A673 (cell line): ENCODE results near the gene ASB18. TPM values are rescaled to one million over a fixed set of nuclear protein-coding genes. Genes with fewer than 3 reads are reported as not detected.

Experiments used
- BruUV-seq: library from RNA; stranded (reverse); fragments of 400-500 nt; replicated peaks from 2 replicates; lab custom pipeline; 2021; lab: Mats Ljungman, UMichigan
- CTCF ChIA-PET: fragments of 300-600 bp; sonication (Branson Sonifier 250); formaldehyde crosslinking; loops from one replicate; lab custom pipeline; 2022; ENCODE audit warnings: antibody characterized with exemption; lab: Charles Lee
- POLR2A ChIA-PET: fragments of 300-600 bp; sonication (Branson Sonifier 250); formaldehyde crosslinking; loops from one replicate; lab custom pipeline; 2022; ENCODE audit warnings: antibody characterized with exemption; ENCODE audit not compliant: low non-redundant PET; lab: Charles Lee
- DNase-seq: peaks from one replicate; pipeline ENCODE4 v3.0.0-alpha.2; 2015; ENCODE audit warnings: low spot score
- H3K27ac ChIP-seq: fragments of 200-600 bp; sonication (generic); 2 replicates; pipeline ENCODE4 v1.5.1; 2016; ENCODE audit warnings: mixed run types, low read depth, mild to moderate bottlenecking, mixed read lengths, antibody characterized with exemption, low read length; ENCODE audit not compliant: poor library complexity, severe bottlenecking
- H3K27me3 ChIP-seq: fragments of 200-600 bp; sonication (generic); replicated peaks from 2 replicates; pipeline ENCODE4 v1.6.1; 2017; ENCODE audit warnings: mixed run types, low read depth, mild to moderate bottlenecking, mixed read lengths, antibody characterized with exemption, low read length; ENCODE audit not compliant: insufficient read depth, poor library complexity
- H3K36me3 ChIP-seq: fragments of 200-600 bp; sonication (generic); 2 replicates; pipeline ENCODE4 v1.6.1; 2016; ENCODE audit warnings: mixed run types, mild to moderate bottlenecking, mixed read lengths, antibody characterized with exemption, low read length; ENCODE audit not compliant: insufficient read depth, poor library complexity, severe bottlenecking
- H3K4me1 ChIP-seq: fragments of 200-600 bp; sonication (generic); 2 replicates; pipeline ENCODE4 v1.6.1; 2017; ENCODE audit warnings: mixed run types, mild to moderate bottlenecking, mixed read lengths, antibody characterized with exemption, low read length; ENCODE audit not compliant: insufficient read depth, poor library complexity, severe bottlenecking
- H3K4me3 ChIP-seq: fragments of 200-600 bp; sonication (generic); 2 replicates; pipeline ENCODE4 v1.5.1; 2016; ENCODE audit warnings: low read depth, mixed run types, mild to moderate bottlenecking, mixed read lengths, low read length; ENCODE audit not compliant: poor library complexity, severe bottlenecking
- H3K9me3 ChIP-seq: fragments of 200-600 bp; sonication (generic); 2 replicates; pipeline ENCODE4 v1.6.1; 2016; ENCODE audit warnings: mixed run types, low read depth, mild to moderate bottlenecking, mixed read lengths, antibody characterized with exemption, low read length; ENCODE audit not compliant: poor library complexity, severe bottlenecking
- EZH2 ChIP-seq: fragments of 200-600 bp; sonication (generic); IDR thresholded peaks from 2 replicates; pipeline ENCODE4 v1.6.1; 2017; ENCODE audit warnings: borderline replicate concordance, low read depth, mild to moderate bottlenecking, mixed read lengths, antibody characterized with exemption, low read length; ENCODE audit not compliant: poor library complexity, severe bottlenecking
- intact Hi-C: fragments of 100-400 bp; cut with micrococcal nuclease; formaldehyde crosslinking; loops from one replicate; pipeline ENCODE4 v1.10.0; 2022; ENCODE audit not compliant: unreplicated experiment
- total RNA-seq: library from RNA; stranded (reverse); gene quantifications from 2 replicates; pipeline ENCODE4 v1.2.3, GENCODE V29; 2021
- TF ChIP-seq, protein P1 (sequence below): fragments of 300-800, 200-600 bp; sonication (generic); conservative IDR thresholded peaks from 2 replicates; pipeline ENCODE4 v1.5.1; 2017; ENCODE audit warnings: low read depth, mild to moderate bottlenecking, antibody characterized with exemption, low read length, moderate library complexity, mixed read lengths

Gene ASB18
- total RNA-seq, 1 experiment from 2014 or later, result not detected

- no peak overlapping the region for H3K27ac ChIP-seq
- POLR2A ChIA-PET, result interaction anchor here (0.6 kb wide), 1 partner anchor 52 kb away, joined by 3 read pairs; no protein-coding TSS in a partner anchor
- H3K27me3 ChIP-seq, result peaks cover 100% of the 10 kb centered on the region
- H3K4me3 ChIP-seq, result no peak overlapping the region
- intact Hi-C loops, result no loop called here
- TF ChIP-seq EZH2, result no peak
- TF ChIP-seq, protein P1, sequence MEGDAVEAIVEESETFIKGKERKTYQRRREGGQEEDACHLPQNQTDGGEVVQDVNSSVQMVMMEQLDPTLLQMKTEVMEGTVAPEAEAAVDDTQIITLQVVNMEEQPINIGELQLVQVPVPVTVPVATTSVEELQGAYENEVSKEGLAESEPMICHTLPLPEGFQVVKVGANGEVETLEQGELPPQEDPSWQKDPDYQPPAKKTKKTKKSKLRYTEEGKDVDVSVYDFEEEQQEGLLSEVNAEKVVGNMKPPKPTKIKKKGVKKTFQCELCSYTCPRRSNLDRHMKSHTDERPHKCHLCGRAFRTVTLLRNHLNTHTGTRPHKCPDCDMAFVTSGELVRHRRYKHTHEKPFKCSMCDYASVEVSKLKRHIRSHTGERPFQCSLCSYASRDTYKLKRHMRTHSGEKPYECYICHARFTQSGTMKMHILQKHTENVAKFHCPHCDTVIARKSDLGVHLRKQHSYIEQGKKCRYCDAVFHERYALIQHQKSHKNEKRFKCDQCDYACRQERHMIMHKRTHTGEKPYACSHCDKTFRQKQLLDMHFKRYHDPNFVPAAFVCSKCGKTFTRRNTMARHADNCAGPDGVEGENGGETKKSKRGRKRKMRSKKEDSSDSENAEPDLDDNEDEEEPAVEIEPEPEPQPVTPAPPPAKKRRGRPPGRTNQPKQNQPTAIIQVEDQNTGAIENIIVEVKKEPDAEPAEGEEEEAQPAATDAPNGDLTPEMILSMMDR, result no peak
- H3K4me1 ChIP-seq, result peaks cover 32% of the 10 kb centered on the region
- no peaks in the 10 kb centered on the region for H3K36me3 ChIP-seq
- peak; percentile 34 for DNase-seq
- CTCF ChIA-PET, result interaction anchor here (1.1 to 2.0 kb wide), 2 partner anchors 9 to 390 kb away, joined by 3 to 5 read pairs; no protein-coding TSS in a partner anchor
- H3K9me3 ChIP-seq, result no peaks in the 10 kb centered on the region
- no TSS peak for BruUV-seq
Measured at GRCh38 chr2:236169151-236169721, 95.0 kb downstream of the ASB18 start.

- Histone ChIP-seq H3K9me3 (no peaks in the 10 kb centered on the region), H3K4me1 (peaks cover 32% of the 10 kb centered on the region), H3K36me3 (no peaks in the 10 kb centered on the region), H3K27me3 (peaks cover 100% of the 10 kb centered on the region), H3K27ac (no peak within 1 kb of the TSS), H3K4me3 (peak within 1 kb of the TSS; percentile 37)
- ChIA-PET CTCF (interaction anchor here (1.1 to 2.0 kb wide), 2 partner anchors 10 to 389 kb away, joined by 3 to 5 read pairs; no protein-coding TSS in a partner anchor), POLR2A (interaction anchor here (0.6 kb wide), 1 partner anchor 52 kb away, joined by 3 read pairs; no protein-coding TSS in a partner anchor)
- no TSS peak for BruUV-seq
- DNase-seq, result peak; percentile 92
- TF ChIP-seq, protein P1, result no peak
- no peak for TF ChIP-seq EZH2
- intact Hi-C loops, result no loop called here
Measured at GRCh38 chr2:236168110-236169080, 95.8 kb downstream of the ASB18 start, which contains the start of gene GBX2. Gene GBX2, minus strand, starts transcription at chr2:236168386. Its CDS starts 415 bp downstream, at chr2:236167971.

DNA sequence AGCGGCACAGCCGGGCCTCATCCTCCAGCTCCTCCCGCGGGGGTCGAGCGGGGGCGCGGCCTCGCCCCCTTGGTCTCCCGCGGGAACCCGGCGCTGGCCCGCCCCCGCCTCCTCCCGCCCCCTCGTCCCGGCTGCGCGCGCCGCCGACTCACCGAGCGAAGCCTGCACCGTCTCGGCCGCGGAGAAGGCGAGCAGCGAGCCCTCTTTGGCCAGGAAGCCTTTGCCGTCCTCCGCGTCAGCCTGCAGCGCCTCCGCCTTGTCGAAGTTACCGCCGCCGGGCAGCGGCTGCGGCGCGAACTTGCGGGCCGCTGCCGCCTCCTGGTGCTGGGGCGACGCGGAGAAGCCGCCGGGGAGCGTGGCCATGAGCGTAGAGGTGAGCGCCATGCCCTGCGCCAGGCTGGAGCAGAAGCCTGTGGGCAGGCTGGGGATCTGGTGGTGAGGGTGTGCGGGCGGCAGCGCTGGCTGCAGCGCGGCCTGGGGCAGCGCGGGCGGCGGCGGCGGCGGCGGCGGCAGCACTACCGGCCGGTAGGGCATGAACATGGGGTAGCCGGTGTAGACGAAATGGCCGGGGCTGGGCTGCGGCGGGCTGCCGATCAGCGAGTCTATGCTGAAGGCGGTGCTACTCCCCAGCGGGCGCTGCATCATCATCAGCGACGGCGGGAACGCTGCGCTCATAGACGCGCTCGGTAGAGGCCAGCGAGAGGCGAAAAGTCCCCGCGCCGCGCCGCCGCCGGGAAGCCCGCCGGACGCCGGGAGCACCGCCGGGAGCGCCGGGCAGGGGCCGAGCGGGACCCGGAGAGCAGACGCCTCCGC, 96.7 kb downstream of the ASB18 start:
- POLR2A ChIA-PET, result no interaction called here
- no peak overlapping the region for H3K27ac ChIP-seq

More for the DNA sequence above, 96.7 kb downstream of the ASB18 start:
- H3K36me3 ChIP-seq, result no peaks in the 10 kb centered on the region
- H3K9me3 ChIP-seq, result no peaks in the 10 kb centered on the region
- TF ChIP-seq, protein P1, result peak; percentile 35
- TF ChIP-seq EZH2, result peak; percentile 65
- DNase-seq, result peak; percentile 35
- intact Hi-C loops, result no loop called here
- BruUV-seq, result no TSS peak
- peaks cover 32% of the 10 kb centered on the region for H3K4me1 ChIP-seq
- H3K27me3 ChIP-seq, result peaks cover 100% of the 10 kb centered on the region
- CTCF ChIA-PET, result interaction anchor here (2.0 kb wide), 1 partner anchor 11 kb away, joined by 5 read pairs; no protein-coding TSS in a partner anchor
- peak overlapping the region; percentile 37 for H3K4me3 ChIP-seq
